Thoracic aorta (tissue), 2 donors: Measurements from ENCODE around the gene DCDC1. TPM values are rescaled to one million over a fixed set of nuclear protein-coding genes. Genes with fewer than 3 reads are reported as not detected.

Experiments
- ATAC-seq: fragments of 150-250 bp; one replicate; pipeline ENCODE4 v1.8.0; 2017; ENCODE audit warnings: low read depth; ENCODE audit not compliant: insufficient number of reproducible peaks, low FRiP score
- DNase-seq: peaks from one replicate; pipeline ENCODE4 v3.0.0-alpha.2; 2020; ENCODE audit warnings: low spot score
- H3K27ac ChIP-seq, 2 donors: fragments of 200-600 bp; sonication (generic); 1 replicate in 1 of 2; 2 replicates in 1 of 2; pipeline ENCODE4 v1.5.1; 2016; ENCODE audit warnings: mild to moderate bottlenecking in 2 of 2, moderate library complexity in 2 of 2
- H3K27me3 ChIP-seq: fragments of 200-600 bp; sonication (generic); replicated peaks from 2 replicates; pipeline ENCODE4 v1.6.0; 2016; ENCODE audit warnings: mild to moderate bottlenecking; ENCODE audit not compliant: insufficient read depth
- H3K36me3 ChIP-seq: fragments of 200-600 bp; sonication (generic); one replicate; pipeline ENCODE4 v1.5.1; 2016
- H3K4me1 ChIP-seq, 2 donors: fragments of 200-600 bp; sonication (generic); 1 replicate in 1 of 2; 2 replicates in 1 of 2; pipeline versions ENCODE4 v1.5.1 to v1.6.0; 2016; ENCODE audit warnings: low read depth in 2 of 2, mild to moderate bottlenecking in 1 of 2; ENCODE audit not compliant: control insufficient read depth in 1 of 2
- H3K4me3 ChIP-seq: fragments of 200-600 bp; sonication (generic); 2 replicates; pipeline ENCODE4 v1.5.1; 2016; ENCODE audit warnings: mild to moderate bottlenecking
- H3K9me3 ChIP-seq: fragments of 200-600 bp; sonication (generic); 2 replicates; pipeline ENCODE4 v1.5.1; 2016
- total RNA-seq, 2 donors: library from RNA; depleted of rRNA; stranded (reverse); fragments of >200 nt; gene quantifications; one replicate each; pipeline versions ENCODE4 v1.1.0 to v1.2.3, GENCODE V29; 2016
- TF ChIP-seq, protein P1 (sequence below): fragments of 200-600 bp; sonication (generic); IDR thresholded peaks from one replicate; pipeline ENCODE4 v1.5.1; 2019; ENCODE audit warnings: antibody characterized with exemption

The DCDC1 gene
- total RNA-seq, 2 donors from 2014 or later: not detected

DNA sequence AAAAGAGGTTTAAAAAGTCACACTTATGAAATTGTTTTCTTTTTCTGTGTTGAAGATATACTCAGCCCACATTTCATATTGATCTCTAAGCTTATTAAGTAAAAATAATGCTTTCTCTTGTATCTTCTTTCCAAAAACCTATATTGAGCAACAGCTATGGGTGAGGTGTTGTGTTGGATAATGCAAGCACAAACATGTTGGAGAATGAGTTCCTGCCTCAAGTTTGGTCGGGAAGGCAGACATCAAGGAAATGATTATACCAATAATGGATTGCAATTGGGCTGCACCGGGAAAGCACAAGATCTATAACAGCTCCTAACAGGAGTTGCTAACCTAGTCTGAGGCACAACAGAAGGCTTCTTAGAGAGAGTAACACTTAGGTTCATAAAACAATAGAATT lies 474.5 kb downstream of the DCDC1 start:
- DNase-seq (no peak), ATAC-seq (no peak)
- no peaks in the 10 kb centered on the region for H3K36me3 ChIP-seq
- H3K4me3 ChIP-seq: no peak overlapping the region
- H3K4me1 ChIP-seq: no peaks in the 10 kb centered on the region
- H3K27ac ChIP-seq: no peak overlapping the region
- no peaks in the 10 kb centered on the region for H3K27me3 ChIP-seq
- no peaks in the 10 kb centered on the region for H3K9me3 ChIP-seq
- TF ChIP-seq, protein P1, sequence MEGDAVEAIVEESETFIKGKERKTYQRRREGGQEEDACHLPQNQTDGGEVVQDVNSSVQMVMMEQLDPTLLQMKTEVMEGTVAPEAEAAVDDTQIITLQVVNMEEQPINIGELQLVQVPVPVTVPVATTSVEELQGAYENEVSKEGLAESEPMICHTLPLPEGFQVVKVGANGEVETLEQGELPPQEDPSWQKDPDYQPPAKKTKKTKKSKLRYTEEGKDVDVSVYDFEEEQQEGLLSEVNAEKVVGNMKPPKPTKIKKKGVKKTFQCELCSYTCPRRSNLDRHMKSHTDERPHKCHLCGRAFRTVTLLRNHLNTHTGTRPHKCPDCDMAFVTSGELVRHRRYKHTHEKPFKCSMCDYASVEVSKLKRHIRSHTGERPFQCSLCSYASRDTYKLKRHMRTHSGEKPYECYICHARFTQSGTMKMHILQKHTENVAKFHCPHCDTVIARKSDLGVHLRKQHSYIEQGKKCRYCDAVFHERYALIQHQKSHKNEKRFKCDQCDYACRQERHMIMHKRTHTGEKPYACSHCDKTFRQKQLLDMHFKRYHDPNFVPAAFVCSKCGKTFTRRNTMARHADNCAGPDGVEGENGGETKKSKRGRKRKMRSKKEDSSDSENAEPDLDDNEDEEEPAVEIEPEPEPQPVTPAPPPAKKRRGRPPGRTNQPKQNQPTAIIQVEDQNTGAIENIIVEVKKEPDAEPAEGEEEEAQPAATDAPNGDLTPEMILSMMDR: no peak

DNA sequence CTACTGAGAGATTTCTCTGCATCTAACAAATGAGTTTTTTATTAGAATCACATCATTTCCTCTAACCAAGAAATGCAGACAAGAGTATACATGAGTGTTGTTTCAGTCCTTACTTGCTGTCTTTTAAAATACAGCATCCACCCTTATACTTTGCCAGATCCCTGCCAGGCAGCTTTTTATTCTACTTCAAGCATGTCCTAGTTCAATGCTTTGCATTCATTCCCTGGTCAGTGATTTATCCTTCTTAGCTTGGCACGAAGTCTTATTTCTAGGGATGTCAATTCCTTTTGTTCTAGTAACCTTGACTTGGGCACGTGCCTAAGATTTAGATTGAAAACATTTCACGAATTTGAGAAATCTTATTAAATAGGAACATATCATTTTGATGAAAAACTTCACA lies 476.2 kb downstream of the DCDC1 start:
- TF ChIP-seq, protein P1: no peak
- no peak for ATAC-seq

GRCh38 chr11:30889143-30889794 lies 480.3 kb downstream of the DCDC1 start:
- Histone ChIP-seq H3K9me3 (no peaks in the 10 kb centered on the region), H3K36me3 (no peaks in the 10 kb centered on the region), H3K27me3 (no peaks in the 10 kb centered on the region), H3K4me1 (no peaks in the 10 kb centered on the region), H3K27ac (no peak overlapping the region), H3K4me3 (no peak overlapping the region)
- DNase-seq (no peak), ATAC-seq (no peak)
- TF ChIP-seq, protein P1: no peak

More for the DNA sequence above, 476.2 kb downstream of the DCDC1 start:
- Histone ChIP-seq H3K27me3 (no peaks in the 10 kb centered on the region), H3K4me1 (no peaks in the 10 kb centered on the region), H3K9me3 (no peaks in the 10 kb centered on the region), H3K4me3 (no peak overlapping the region), H3K27ac (no peak overlapping the region), H3K36me3 (no peaks in the 10 kb centered on the region)
- DNase-seq: no peak

- TF ChIP-seq, protein P1: no peak
- H3K4me1 ChIP-seq: peaks cover 7 to 15% of the 10 kb centered on the region in 2 donors
- no peak overlapping the region for H3K27ac ChIP-seq
- no peak overlapping the region for H3K4me3 ChIP-seq
- H3K9me3 ChIP-seq: no peaks in the 10 kb centered on the region
- H3K36me3 ChIP-seq: no peaks in the 10 kb centered on the region
- no peaks in the 10 kb centered on the region for H3K27me3 ChIP-seq
- no peak for ATAC-seq
- DNase-seq: no peak
These were observed 490.1 kb downstream of the DCDC1 start for GRCh38 chr11:30879322-30880005.

GRCh38 chr11:30878400-30878799 lies 491.1 kb downstream of the DCDC1 start:
- TF ChIP-seq, protein P1: no peak
- Histone ChIP-seq H3K4me1 (peaks cover 7 to 15% of the 10 kb centered on the region in 2 donors), H3K36me3 (no peaks in the 10 kb centered on the region), H3K4me3 (no peak overlapping the region), H3K9me3 (no peaks in the 10 kb centered on the region), H3K27ac (no peak overlapping the region), H3K27me3 (no peaks in the 10 kb centered on the region)
- ATAC-seq (no peak), DNase-seq (no peak)
